SK-N-SH (cell line): Measurements from ENCODE around the gene OXA1L.

Experiments used
- ELF1 ChIP-seq: IDR thresholded peaks from 2 replicates; pipeline ENCODE4 v1.4.0; 2012
- EP300 ChIP-seq, 2 experiments: IDR thresholded peaks; 2 replicates each; pipeline versions ENCODE4 v1.4.0 to v1.6.1; 2012; ENCODE audit warnings: borderline replicate concordance in 1 of 2, low read depth in 1 of 2, low read length in 1 of 2
- EZH2phosphoT487 ChIP-seq: fragments of 200-600 bp; sonication (generic); IDR thresholded peaks from 2 replicates; pipeline ENCODE4 v1.6.1; 2017; ENCODE audit warnings: low read depth, mixed run types, mild to moderate bottlenecking, antibody characterized with exemption, moderate library complexity, borderline replicate concordance
- RAD21 ChIP-seq: IDR thresholded peaks from 2 replicates; pipeline ENCODE4 v1.6.1; 2012; ENCODE audit warnings: mild to moderate bottlenecking, low read length
- RFX5 ChIP-seq: IDR thresholded peaks from 2 replicates; pipeline ENCODE4 v1.6.1; 2012; ENCODE audit warnings: mild to moderate bottlenecking, improper control_type of control experiment, low read length
- SIN3A ChIP-seq: IDR thresholded peaks from 2 replicates; pipeline ENCODE4 v1.6.1; 2012; ENCODE audit warnings: low read depth, mild to moderate bottlenecking, low read length, moderate library complexity, borderline replicate concordance
- TEAD4 ChIP-seq: IDR thresholded peaks from 2 replicates; pipeline ENCODE4 v1.4.0; 2012; ENCODE audit warnings: mild to moderate bottlenecking, borderline replicate concordance; ENCODE audit not compliant: insufficient read depth
- USF1 ChIP-seq: IDR thresholded peaks from 2 replicates; pipeline ENCODE4 v1.4.0; 2012; ENCODE audit warnings: low read depth, borderline replicate concordance
- TF ChIP-seq, protein P1 (sequence below): fragments of 200-600 bp; sonication (generic); IDR thresholded peaks from 2 replicates; pipeline ENCODE4 v1.6.1; 2017; ENCODE audit warnings: antibody characterized with exemption, mild to moderate bottlenecking, moderate library complexity
- TF ChIP-seq, protein P2 (sequence below): IDR thresholded peaks from 2 replicates; pipeline ENCODE4 v1.4.0; 2012; ENCODE audit warnings: low read depth, borderline replicate concordance
- TF ChIP-seq, protein P3 (sequence below): fragments of 150-350 bp; IDR thresholded peaks from 2 replicates; pipeline ENCODE4 v1.6.1; 2016; ENCODE audit warnings: mild to moderate bottlenecking, low read depth, low read length

DNA sequence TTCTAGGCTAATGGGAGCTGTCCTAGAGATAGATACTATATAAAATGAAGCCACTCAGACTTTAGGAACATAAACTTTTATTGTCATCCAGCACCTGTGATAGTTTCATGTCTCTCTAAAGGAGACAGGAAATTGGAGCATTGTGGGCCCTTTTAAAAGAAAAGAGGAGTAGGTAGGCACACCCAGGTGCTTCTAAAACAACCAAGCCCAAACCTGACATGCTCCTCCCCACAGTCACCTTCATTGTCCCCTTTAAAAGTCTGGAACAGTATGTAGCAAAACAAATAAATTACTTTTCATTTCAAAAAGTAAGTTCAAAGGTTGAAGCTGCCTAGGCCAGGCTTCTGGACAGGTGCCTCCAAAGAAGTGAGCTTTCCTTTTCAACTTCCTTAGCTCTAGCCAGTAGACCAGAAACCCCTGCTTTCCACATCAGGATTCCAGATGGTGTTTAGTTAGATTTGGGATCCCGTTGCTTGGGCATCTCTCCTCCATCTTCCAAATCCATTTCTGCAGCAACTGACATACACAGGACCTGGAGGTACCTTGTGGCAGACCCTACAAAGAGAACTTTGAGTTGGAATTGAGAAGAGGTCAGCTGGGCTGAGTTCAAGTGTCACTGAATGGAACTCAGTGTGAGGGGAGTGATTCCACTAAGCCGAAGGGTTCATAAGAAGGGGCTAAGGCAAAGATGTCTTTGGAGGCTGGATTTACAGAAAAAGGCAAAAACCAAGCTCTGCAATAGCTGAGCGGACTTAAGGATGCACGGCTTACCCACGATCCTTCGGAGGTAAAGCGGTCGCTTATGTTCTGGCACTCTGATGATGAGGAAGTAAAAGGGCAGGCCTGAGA lies 6.9 kb downstream of the OXA1L start:
- TF ChIP-seq, protein P1, sequence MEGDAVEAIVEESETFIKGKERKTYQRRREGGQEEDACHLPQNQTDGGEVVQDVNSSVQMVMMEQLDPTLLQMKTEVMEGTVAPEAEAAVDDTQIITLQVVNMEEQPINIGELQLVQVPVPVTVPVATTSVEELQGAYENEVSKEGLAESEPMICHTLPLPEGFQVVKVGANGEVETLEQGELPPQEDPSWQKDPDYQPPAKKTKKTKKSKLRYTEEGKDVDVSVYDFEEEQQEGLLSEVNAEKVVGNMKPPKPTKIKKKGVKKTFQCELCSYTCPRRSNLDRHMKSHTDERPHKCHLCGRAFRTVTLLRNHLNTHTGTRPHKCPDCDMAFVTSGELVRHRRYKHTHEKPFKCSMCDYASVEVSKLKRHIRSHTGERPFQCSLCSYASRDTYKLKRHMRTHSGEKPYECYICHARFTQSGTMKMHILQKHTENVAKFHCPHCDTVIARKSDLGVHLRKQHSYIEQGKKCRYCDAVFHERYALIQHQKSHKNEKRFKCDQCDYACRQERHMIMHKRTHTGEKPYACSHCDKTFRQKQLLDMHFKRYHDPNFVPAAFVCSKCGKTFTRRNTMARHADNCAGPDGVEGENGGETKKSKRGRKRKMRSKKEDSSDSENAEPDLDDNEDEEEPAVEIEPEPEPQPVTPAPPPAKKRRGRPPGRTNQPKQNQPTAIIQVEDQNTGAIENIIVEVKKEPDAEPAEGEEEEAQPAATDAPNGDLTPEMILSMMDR, result no peak
- no peak for TF ChIP-seq ELF1
- no peak for TF ChIP-seq EZH2phosphoT487
- TF ChIP-seq, protein P2, sequence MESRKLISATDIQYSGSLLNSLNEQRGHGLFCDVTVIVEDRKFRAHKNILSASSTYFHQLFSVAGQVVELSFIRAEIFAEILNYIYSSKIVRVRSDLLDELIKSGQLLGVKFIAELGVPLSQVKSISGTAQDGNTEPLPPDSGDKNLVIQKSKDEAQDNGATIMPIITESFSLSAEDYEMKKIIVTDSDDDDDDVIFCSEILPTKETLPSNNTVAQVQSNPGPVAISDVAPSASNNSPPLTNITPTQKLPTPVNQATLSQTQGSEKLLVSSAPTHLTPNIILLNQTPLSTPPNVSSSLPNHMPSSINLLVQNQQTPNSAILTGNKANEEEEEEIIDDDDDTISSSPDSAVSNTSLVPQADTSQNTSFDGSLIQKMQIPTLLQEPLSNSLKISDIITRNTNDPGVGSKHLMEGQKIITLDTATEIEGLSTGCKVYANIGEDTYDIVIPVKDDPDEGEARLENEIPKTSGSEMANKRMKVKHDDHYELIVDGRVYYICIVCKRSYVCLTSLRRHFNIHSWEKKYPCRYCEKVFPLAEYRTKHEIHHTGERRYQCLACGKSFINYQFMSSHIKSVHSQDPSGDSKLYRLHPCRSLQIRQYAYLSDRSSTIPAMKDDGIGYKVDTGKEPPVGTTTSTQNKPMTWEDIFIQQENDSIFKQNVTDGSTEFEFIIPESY, result no peak
- no peak for TF ChIP-seq SIN3A
- TF ChIP-seq USF1, result no peak
- TF ChIP-seq, protein P3, sequence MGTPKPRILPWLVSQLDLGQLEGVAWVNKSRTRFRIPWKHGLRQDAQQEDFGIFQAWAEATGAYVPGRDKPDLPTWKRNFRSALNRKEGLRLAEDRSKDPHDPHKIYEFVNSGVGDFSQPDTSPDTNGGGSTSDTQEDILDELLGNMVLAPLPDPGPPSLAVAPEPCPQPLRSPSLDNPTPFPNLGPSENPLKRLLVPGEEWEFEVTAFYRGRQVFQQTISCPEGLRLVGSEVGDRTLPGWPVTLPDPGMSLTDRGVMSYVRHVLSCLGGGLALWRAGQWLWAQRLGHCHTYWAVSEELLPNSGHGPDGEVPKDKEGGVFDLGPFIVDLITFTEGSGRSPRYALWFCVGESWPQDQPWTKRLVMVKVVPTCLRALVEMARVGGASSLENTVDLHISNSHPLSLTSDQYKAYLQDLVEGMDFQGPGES, result no peak
- TF ChIP-seq RAD21, result no peak
- TF ChIP-seq EP300 (IDR thresholded peaks at IDR 0.05; ENCODE audit: borderline replicate concordance in 1 of 2, low read depth in 1 of 2, low read length in 1 of 2), result no peak
- TF ChIP-seq RFX5, result no peak
- TF ChIP-seq TEAD4, result no peak
